GM19395 (cell line): Measurements from ENCODE around the gene LZTS2.

ENCODE experiments used
- ATAC-seq: cut with Tn5 transposase; IDR thresholded peaks from one replicate; pipeline ENCODE4 v1.9.1; 2021; ENCODE audit warnings: mild to moderate bottlenecking, moderate library complexity; ENCODE audit not compliant: unreplicated experiment

LZTS2 gene

DNA sequence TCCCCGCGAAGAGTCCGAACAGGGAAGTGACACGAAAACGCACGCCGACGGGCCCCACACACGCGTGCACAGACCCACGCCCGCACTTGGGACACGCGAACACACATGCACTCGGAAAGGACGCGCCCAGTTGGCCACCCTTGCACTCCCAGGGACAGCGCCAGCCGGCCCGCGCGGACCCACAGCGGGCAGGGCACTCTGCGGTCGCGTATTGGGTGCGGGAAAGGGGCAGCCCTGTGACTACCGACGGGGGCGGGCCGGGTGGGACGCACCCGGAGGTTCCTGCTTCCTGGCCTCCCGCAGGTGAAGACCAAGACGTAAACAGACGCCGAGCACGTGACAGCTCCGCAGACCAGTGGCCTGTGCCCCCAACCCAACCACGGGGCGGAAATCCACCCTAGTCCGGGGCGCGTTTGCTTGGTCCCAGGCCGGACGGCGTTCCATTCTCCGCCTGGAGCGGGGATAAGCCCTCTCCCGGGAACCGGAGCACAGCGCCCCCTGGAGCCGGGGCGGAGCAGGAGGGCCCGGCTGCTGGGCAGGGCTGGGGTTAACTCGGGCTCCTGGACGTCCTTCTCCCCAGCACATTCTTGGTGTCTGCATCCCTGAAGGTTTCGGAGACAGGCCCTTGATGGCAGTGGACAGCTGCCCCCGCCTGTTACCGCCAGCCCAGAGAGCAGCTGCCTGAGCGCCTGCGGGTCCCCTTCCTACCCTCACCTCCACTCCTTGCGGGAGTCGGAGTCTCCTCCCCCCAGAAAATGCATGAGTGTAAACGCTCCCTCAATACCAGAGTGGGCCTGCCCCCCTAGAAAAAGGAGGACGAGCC lies 2.0 kb upstream of the LZTS2 start:
- ATAC-seq, result peak; percentile 39

DNA sequence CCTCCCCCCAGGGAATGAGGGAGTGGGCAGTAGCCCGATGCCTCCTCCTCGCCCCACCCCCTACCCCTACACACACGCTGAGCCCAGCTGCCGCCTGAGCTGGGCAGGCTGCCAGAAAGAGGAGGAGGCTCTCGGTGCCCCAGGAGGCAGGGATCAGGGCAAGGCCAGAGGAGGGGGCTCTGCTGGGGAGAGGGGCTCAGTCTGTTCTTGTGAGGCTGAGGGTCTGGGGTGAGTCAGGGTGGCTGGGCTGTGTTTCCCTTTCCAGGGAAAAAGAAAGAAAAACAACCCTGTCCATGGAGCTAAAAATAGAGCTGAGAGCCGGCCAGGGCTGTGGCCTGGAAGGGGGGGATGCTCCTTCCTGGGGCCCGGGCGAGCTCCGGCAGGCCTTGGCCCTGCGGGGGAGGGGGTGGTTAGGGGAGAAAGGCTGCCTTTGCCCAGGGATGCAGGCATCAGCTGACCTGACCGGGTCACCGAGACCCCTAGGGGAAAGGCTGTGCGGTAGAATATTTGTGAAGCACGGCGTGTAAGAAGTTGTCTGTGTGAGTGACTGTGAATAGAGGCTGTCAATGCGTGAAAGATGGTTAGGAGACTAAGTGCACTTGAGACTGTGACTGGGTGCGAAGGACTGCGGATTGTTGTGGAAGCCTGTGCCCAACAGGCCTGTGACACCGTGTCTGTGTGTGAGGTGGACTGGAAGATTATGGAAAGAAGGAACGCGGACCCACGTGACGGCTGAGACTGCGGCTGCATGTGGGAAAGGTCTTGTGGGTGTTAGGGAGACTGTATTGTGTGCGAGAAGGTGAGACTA lies 1.2 kb upstream of the LZTS2 start:
- ATAC-seq, result peak; percentile 40

DNA sequence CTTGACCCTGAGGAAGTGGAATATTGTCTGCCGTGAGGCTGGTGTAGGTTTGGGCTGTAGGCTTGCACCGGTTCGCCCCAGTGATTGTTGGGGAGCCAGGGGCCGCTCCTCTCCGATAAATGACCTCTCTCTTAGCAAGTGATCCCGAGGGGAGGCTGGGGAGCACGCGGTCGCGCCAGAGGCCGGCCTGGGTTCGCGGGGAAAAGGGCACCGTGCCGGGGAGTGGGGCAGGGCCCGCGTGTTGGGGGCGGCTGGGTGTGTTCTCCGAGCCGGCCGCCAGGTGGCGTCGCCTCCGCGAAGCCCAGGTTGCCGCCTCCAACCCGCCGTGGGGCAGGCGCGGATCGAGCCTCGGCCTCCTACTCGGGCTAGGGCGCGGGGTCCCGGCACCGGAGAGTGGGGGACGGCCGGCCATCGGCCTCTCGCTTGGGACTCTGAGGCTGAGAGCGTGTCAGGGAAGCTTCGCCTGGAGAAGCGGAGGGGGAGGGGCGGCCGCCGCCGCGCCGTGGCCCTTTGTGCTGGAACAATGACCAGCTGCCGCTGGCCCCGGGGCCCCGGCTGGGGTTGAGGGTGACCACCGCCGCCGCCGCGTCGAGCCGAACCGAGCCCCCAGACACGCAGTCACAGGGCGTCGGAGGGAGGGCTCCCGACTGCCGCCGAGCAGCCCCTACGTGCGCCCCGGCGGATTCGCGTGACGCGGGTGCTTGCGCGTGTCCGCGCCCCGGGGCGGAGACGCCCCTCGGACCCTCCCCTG lies 442 bp upstream of the LZTS2 start:
- ATAC-seq, result peak; percentile 44

DNA sequence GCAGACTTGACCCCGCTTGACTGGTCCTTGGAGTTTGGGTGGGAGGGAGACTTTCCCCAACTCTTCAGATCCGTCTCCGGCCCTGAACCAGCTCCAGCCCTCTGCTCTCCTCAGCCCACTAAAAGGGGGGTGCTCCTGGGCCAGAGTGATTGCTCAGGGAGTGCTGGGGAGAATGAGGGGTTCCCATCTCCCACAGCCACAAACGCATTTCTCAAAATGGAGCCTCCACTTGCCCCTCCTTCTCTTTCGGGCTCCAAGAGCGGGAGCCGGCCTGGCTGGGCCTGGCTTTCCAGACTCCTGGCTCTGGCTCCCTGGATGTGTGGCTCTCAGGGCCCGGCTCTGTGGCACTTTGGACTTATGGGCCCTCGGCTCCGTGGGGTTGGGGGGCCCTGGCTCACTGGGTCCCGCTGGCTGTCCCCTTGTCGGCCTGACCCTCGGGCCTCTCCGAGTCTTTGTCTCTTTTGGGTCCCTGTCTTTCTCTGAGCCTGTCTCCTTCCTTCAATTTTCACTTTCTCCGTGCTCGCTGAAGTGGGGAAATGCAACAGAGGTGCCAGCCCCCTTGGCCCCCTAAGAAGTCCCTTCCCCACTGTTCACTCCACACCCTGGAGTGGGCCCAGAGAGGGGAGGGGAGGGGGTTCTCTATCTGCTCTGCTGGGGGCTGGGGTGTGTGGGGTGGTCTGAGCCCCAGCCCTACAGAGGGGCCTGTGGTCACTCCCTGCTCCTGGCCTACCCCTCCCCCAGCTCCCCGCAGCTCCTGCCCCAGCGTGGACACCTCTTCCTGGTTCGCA lies 713 bp downstream of the LZTS2 start:
- ATAC-seq, result no peak

DNA sequence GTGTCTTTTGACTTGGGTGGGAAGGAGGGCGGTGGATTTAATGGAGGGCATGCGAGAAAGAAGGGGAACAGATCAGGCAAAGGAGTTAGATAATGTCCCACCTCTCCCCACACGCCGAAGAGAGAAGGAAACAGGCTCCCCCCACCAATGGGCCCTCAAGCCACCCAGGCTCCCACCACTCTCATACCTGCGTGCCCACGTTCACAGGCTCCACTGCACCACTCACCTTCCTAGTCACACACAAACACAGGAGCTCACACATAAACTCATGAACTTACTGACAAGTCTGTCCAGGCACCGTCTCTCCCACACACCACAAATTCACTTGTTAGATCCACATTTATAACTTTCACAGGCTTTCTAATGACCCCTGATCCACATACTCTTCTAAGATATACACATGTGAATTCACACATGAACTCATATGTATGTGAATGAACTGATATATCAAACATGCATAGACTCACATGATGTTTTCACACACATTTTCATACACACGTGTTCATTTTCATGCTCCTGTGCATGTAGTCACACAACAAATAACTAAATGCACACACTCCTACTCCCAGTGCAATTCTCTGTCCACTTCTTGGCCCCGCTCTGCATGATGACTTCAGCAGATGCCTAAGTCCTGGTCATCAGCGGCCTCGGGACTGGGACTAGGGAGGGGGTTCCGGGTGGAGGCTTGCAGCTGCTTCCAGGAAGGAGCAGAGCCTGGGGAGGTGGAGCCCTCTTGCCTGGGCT lies 1.5 kb downstream of the LZTS2 start:
- ATAC-seq, result no peak

DNA sequence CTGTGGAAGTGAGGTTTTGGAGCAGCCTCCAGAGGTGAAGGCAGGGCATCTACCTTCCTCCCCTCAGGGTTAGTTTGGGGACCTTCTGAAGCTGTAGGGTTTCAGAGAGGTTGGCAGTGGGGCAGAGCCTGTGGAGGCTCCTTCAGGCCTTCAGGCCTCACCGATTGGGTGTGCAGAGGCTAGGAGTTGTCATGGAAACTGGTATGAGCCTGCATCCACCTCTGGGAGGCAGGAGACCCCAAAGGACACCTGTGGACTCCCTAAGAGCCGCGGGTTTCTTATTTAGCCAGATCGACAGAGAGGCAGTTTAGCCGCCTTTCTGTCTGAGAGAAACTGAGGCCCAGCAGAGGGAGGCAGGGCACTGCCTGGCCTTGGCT lies 2.0 kb downstream of the LZTS2 start:
- ATAC-seq, result no peak

DNA sequence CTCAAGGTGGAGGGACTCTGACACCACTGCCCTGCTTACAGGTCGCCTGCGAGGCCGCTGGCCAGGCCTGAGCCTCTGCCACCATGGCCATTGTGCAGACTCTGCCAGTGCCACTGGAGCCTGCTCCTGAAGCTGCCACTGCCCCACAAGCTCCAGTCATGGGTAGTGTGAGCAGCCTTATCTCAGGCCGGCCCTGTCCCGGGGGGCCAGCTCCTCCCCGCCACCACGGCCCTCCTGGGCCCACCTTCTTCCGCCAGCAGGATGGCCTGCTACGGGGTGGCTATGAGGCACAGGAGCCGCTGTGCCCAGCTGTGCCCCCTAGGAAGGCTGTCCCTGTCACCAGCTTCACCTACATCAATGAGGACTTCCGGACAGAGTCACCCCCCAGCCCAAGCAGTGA lies 2.8 kb downstream of the LZTS2 start:
- ATAC-seq, result no peak

DNA sequence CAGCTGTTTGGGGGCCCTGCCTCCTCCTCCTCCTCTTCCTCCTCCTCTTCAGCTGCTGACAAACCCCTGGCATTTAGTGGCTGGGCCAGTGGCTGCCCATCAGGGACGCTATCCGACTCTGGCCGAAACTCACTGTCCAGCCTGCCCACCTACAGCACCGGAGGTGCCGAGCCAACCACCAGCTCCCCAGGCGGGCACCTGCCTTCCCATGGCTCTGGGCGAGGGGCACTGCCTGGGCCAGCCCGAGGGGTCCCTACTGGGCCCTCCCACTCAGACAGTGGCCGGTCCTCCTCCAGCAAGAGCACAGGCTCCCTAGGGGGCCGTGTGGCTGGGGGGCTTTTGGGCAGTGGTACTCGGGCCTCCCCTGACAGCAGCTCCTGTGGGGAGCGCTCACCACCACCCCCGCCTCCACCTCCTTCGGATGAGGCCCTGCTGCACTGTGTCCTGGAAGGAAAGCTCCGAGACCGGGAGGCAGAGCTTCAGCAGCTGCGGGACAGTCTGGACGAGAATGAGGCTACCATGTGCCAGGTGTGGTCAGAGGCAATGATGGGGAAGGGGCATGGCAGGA lies 4.1 kb downstream of the LZTS2 start:
- no peak for ATAC-seq

DNA sequence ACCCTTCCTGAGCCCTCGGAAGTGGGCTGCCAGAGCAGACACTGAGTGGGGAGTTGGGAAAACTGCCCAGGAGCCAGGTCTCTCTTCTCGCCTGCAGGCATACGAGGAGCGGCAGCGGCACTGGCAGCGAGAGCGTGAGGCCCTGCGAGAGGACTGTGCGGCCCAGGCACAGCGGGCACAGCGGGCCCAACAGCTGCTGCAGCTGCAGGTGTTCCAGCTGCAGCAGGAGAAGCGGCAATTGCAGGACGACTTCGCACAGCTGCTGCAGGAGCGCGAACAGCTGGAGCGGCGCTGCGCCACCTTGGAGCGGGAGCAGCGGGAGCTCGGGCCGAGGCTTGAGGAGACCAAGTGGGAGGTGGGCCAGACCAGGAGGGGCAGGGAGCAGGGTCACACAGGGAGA lies 5.8 kb downstream of the LZTS2 start:
- ATAC-seq, result no peak

DNA sequence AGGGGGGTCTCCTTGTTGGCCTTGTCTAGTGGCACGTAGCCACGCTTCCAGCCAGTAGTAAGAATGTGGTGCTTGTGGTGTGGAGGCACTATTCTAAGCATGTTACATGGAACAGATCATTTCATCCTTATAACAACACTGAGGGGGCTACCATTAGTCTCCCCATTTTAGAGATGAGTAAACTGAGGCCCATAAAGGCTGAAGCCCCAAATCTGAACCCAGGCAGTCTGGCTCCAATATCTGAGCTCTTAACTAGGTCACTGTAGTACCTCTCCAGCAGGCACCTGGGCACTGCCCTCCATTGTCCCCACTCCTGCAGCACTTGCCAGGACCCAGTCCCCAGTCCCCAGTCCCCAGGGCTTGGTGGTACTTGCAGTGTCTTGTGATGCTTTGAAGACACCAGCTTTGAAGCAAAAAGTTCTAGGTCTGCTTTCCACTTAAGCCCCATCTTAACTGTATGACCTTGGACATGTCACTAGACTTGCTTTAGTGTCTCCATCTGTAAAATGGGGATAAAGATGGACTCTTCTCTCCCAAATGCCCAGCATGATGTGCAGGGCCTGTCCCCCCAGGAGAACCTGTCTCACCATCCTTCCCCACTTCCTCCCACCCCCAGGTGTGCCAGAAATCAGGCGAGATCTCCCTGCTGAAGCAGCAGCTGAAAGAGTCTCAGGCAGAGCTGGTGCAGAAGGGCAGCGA lies 6.4 kb downstream of the LZTS2 start:
- ATAC-seq, result no peak

DNA sequence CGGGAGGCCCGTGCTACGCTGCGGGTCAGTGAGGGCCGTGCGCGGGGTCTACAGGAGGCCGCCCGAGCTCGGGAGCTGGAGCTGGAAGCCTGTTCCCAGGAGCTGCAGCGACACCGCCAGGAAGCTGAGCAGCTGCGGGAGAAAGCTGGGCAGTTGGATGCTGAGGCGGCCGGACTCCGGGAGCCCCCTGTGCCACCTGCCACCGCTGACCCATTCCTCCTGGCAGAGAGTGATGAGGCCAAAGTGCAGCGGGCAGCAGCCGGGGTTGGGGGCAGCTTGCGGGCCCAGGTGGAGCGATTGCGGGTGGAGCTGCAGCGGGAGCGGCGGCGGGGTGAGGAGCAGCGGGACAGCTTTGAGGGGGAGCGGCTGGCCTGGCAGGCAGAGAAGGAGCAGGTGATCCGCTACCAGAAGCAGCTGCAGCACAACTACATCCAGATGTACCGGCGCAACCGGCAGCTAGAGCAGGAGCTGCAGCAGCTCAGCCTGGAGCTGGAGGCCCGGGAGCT lies 7.0 kb downstream of the LZTS2 start:
- ATAC-seq, result no peak

DNA sequence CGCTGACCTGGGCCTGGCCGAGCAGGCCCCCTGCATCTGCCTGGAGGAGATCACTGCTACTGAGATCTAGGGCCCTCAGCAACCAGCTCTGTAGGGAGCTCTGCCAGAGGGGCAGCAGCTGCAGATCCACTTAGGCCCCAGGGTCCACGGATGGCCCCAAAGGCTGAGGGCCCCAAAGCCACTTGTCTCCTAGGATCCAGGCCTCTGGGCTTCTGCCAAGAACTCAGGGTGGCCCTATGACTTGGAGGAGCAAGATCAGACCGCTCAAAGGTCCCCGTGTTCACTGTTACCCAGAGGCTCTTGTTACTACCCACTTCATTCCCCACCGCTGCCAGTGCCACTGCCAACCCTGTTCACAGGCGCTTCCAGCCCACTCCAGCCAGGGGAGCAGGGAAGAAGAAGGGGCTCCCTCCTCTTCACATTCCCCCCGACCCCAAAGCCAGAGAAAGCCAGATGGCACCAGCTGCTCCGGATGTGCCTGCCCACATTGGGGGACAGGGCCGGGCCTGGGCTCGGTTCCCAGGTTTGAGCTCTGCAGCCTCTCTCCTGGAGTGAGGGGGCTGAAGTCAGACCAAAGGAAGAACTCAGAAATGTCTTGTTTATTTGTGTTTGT lies 7.6 kb downstream of the LZTS2 start:
- no peak for ATAC-seq

DNA sequence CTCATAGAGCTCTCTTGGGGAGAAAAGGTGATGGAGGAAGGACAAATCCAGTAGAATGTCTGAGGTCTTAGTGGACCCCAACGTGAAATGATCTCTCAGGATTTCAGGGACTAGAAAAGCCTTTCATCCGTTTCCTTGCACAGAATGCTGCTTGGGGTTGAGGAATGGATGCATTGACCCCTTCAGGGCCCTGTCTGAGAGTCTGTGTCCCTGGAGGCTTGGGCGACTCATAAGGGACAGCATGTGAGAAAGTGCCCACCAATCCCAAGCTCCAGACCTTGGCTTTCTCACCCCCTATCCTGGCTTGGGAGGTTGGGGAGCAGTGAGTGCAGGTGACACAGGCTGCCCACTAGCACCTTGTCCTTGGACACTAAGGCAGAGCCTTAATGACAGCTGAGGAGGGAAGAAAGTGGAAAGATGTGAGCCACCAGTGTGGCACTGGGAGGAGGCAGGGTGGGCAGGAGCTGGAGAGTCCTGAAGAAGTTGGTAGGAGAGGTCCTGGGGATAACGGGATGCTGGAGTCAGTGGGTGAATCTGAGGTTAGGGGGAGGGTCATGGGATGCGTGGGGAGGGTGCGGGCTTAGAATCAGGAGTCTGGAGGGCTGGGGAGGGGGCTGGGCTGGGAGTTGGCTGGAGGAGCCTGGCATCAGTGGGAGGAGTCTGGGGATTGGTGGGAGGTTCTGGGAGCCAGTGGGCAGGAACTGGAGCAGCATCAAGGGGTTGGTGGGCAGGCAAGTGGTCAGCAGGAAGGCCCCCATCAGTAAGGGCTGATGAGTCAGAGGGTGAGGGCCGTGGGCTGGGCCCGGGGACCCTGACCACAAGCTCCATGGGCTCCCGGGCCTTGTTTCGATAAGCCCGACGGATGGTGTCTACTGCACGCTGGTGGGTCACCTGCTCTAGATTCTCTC lies 8.6 kb downstream of the LZTS2 start:
- no peak for ATAC-seq

DNA sequence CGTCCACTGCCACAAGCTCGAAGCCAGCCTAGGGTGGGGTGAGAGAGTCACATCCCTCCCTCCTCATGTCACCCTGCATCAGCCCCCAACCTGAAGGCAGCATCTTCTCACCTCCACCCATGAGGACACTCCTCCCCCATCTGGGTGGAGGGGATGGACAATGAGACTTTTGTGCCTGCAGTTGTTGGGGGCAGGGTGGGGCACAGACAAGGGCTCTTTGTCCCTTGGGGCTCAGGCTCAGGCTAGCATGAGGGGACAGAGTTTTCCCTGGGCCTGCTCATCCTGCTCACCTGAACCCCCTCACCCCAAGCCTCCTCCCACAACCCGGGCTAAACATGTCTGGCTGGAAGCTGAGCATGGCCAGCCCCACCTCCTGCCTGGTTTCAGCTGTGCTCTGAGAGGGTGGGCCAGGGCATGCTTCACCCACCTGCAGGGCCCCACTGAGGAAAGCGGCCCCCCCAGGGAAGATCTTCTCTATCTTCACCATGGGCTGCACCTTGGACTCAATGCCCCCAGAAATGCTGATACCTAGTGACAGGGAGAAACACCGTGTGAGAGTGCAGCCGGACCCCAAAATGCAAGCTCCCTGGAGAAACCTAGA lies 9.3 kb downstream of the LZTS2 start:
- no peak for ATAC-seq

DNA sequence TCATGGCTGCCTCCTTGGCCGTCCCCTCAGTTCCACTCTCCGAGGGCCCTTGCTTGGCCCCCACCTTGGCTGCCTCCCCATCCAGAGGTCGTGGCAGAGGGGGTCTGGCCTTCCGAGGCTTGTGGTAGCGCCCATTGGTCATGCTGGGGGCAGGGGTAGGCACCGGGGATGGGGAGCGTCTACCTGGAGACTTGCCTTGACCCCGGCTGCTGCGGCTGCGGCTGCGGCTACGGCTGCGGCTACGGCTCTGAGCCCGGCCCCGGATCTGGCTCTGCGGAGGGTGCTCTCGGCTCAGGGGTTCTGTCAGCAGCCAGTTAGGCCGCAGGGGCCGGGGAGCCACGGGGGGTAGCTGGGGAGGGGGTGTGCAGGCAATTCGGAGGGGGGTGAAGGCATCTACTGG lies 10.7 kb downstream of the LZTS2 start:
- no peak for ATAC-seq

DNA sequence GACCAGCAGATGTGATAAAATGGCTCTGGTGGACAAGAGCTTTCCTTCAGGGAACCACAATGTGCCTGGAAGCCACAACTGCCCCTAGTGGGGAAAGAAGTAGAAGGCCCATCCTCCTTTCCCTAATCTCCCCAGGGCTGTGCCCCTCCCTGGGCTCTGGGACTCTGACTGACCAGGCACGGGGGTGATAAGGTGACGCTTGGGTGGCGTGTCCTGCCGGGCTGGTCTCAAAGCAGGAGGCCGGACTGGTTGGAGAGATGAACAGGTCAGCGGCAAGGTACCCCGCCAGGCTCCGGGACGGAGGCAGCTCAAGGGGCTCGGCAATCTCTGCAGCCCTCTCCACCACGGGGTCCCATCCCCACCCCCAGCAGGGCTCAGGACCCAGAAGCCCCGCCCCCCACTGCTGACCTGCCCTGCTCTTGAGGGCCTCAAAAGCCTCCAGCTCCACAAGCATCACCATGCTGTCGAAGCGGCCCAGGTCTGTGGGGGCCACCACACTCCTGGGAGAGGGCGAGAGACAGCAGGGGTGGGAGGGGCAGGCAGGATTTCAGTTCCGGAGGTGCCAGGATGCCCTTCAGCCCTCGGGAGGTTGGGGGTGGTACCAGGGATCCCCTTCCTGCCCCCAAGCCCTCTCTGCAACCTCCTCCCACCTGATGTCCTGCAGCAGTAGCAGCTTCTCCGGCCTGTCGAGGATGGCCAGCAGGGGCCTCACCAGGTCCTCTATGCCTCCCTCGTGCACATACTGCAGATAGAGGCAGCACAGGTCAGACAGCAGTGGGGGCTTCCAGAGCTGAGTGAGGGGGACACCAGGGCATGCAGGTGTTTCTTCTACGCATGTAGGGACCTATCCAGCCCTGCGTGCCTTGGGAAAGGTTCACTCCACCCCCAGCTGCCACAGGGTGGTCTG lies 12.2 kb downstream of the LZTS2 start:
- no peak for ATAC-seq
